IMR-90 (cell line): ENCODE results near the gene TDRD7.

Source experiments
- BHLHE40 ChIP-seq: fragments of 150-350 bp; IDR thresholded peaks from 2 replicates; pipeline ENCODE4 v1.6.1; 2016; ENCODE audit warnings: mild to moderate bottlenecking, low read depth, low read length
- MAZ ChIP-seq: IDR thresholded peaks from 2 replicates; pipeline ENCODE4 v1.6.1; 2012; ENCODE audit warnings: low read depth, mild to moderate bottlenecking, low read length, improper control_type of control experiment, moderate library complexity, borderline replicate concordance
- POLR2A ChIP-seq: IDR thresholded peaks from 2 replicates; pipeline ENCODE4 v1.6.1; 2012; ENCODE audit warnings: mild to moderate bottlenecking, low read depth, low read length
- RAD21 ChIP-seq: IDR thresholded peaks from 2 replicates; pipeline ENCODE4 v1.6.1; 2012; ENCODE audit warnings: low read length, improper control_type of control experiment
- RCOR1 ChIP-seq: IDR thresholded peaks from 2 replicates; pipeline ENCODE4 v1.6.1; 2012; ENCODE audit warnings: mild to moderate bottlenecking, low read length, improper control_type of control experiment; ENCODE audit not compliant: insufficient replicate concordance
- SMC3 ChIP-seq: fragments of 150-350 bp; IDR thresholded peaks from 2 replicates; pipeline ENCODE4 v1.6.1; 2016; ENCODE audit warnings: low read depth, mild to moderate bottlenecking, antibody characterized with exemption, low read length, moderate library complexity
- TF ChIP-seq, protein P1 (sequence below): conservative IDR thresholded peaks from 2 replicates; pipeline ENCODE4 v1.5.1; 2012; ENCODE audit warnings: mild to moderate bottlenecking, low read depth, low read length, improper control_type of control experiment
- TF ChIP-seq, protein P2 (sequence below): fragments of 150-350 bp; IDR thresholded peaks from 2 replicates; pipeline ENCODE4 v1.6.1; 2017; ENCODE audit warnings: mild to moderate bottlenecking, antibody characterized with exemption, low read length, low read depth

DNA sequence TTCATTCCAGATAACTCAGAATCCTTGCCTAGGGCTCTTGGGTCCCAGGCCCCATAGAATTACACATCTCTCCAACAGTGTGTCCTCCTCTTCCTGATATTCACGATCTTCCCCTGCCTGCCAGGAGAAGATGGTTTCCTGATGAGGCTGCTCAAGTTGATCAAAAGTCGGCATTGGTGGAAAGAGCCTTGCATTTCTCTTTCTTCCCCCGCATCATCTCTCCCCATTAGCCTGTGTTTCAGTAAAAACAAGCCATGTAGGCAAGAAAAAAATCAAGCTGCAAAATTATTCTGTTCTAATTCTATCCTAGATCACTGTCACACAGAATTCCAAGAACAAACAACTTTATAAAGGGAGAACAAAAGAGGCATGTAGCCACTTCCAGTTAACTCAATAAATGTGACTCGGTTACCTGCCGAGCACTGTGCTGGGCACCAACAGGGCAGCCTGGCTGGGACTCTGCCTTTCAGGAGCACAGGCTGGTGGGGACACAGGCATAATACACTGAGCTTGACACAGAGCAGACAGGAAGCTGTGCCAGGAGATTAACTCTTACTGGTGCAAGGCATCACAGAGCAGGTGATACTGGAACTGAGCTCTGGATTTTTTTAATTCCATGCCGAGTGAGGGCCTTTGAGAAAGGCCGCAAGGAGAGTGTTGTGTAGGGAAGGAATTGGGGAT, 115.1 kb downstream of the TDRD7 start:
- TF ChIP-seq, protein P1, sequence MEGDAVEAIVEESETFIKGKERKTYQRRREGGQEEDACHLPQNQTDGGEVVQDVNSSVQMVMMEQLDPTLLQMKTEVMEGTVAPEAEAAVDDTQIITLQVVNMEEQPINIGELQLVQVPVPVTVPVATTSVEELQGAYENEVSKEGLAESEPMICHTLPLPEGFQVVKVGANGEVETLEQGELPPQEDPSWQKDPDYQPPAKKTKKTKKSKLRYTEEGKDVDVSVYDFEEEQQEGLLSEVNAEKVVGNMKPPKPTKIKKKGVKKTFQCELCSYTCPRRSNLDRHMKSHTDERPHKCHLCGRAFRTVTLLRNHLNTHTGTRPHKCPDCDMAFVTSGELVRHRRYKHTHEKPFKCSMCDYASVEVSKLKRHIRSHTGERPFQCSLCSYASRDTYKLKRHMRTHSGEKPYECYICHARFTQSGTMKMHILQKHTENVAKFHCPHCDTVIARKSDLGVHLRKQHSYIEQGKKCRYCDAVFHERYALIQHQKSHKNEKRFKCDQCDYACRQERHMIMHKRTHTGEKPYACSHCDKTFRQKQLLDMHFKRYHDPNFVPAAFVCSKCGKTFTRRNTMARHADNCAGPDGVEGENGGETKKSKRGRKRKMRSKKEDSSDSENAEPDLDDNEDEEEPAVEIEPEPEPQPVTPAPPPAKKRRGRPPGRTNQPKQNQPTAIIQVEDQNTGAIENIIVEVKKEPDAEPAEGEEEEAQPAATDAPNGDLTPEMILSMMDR, result no peak
- TF ChIP-seq POLR2A, result no peak
- TF ChIP-seq BHLHE40, result no peak
- TF ChIP-seq MAZ, result no peak
- no peak for TF ChIP-seq SMC3
- TF ChIP-seq RCOR1, result no peak
- TF ChIP-seq, protein P2, sequence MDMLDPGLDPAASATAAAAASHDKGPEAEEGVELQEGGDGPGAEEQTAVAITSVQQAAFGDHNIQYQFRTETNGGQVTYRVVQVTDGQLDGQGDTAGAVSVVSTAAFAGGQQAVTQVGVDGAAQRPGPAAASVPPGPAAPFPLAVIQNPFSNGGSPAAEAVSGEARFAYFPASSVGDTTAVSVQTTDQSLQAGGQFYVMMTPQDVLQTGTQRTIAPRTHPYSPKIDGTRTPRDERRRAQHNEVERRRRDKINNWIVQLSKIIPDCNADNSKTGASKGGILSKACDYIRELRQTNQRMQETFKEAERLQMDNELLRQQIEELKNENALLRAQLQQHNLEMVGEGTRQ, result no peak
- no peak for TF ChIP-seq RAD21
